Measurements from ENCODE around the gene ABCG1. TPM values are rescaled to one million over a fixed set of nuclear protein-coding genes. Genes with fewer than 3 reads are reported as not detected.

Gene ABCG1
- total RNA-seq, 3 donors from 2014 or later = 44.4 to 67.0 (median 56.8) TPM

DNA sequence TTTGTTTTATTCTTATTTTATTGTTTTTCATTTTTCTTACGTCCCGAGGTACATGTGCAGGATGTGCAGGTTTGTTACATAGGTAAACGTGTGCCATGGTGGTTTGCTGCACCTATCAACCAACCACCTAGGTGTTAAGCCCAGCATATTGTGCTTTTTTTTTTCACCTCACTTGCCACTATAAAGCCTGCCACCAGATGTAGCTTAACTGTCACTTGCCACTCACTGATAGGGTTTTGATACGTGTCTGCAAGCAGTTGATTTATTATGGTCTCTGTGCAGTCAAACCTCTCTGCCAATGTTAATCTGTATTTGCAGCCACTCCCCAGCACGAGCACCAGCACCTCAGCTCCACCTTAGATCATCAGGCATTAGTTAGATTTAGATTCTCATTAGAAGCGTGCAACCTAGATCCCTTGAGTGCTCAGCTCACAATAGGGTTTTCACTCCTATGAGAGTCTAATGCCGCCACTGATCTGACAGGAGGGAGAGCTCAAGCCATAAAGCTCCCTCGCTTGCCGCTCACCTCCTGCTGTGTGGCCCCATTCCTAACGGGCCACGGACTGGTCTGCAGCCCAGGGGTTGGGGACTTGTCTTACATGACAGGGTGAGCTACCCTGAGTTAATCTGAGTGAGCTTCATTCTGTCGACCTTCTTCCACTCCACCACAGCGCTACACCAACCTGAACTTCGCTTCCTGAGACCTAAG lies 17.9 kb upstream of the ABCG1 start:
- Histone ChIP-seq H3K4me1 (ENCODE audit: low read depth) (peaks cover 27% of the 10 kb centered on the region), H3K36me3 (ENCODE audit: low read depth) (no peaks in the 10 kb centered on the region), H3K9me3 (no peaks in the 10 kb centered on the region), H3K4me3 (no peak overlapping the region)
- ATAC-seq (peak; percentile 4), DNase-seq (peak in 1 of 3 donors; percentile 17)
- intact Hi-C loops (cut with DNase I, micrococcal nuclease) = no loop called here
- TF ChIP-seq, protein P1, sequence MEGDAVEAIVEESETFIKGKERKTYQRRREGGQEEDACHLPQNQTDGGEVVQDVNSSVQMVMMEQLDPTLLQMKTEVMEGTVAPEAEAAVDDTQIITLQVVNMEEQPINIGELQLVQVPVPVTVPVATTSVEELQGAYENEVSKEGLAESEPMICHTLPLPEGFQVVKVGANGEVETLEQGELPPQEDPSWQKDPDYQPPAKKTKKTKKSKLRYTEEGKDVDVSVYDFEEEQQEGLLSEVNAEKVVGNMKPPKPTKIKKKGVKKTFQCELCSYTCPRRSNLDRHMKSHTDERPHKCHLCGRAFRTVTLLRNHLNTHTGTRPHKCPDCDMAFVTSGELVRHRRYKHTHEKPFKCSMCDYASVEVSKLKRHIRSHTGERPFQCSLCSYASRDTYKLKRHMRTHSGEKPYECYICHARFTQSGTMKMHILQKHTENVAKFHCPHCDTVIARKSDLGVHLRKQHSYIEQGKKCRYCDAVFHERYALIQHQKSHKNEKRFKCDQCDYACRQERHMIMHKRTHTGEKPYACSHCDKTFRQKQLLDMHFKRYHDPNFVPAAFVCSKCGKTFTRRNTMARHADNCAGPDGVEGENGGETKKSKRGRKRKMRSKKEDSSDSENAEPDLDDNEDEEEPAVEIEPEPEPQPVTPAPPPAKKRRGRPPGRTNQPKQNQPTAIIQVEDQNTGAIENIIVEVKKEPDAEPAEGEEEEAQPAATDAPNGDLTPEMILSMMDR (IDR thresholded peaks at IDR 0.05) = no peak

DNA sequence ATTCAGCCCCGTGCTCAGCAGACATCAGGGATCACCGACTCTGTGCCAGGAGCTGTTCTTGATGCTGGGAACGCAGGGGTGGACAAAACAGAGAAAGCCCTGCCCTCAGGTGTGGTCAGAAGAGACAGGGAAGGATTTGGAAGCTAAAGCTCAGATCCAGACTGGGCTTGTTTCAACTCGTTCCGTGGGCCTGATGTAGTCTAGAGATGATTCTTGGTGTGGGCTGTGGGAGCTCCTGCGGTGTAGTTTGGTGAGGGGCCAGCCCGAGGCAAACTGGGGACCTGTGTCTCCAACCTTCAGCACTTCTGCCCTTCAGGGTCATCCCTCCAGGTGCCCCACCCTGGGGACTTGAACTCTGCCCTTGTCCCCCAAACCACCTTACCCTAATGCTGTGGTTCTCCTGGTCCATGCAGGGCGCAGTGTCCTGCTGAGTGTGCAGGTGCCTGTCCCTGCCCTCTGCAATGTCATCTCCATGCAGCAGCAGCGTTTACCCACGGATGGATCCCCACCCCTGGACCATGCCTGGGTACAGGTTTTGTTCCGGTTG lies 17.3 kb upstream of the ABCG1 start:
- no peaks in the 10 kb centered on the region for H3K36me3 ChIP-seq (ENCODE audit: low read depth)
- intact Hi-C loops (cut with DNase I, micrococcal nuclease) = no loop called here
- DNase-seq = no peak
- peaks cover 25% of the 10 kb centered on the region for H3K4me1 ChIP-seq (ENCODE audit: low read depth)
- TF ChIP-seq, protein P1 (IDR thresholded peaks at IDR 0.05) = no peak
- H3K9me3 ChIP-seq = no peaks in the 10 kb centered on the region
- ATAC-seq = no peak
- no peak overlapping the region for H3K4me3 ChIP-seq

DNA sequence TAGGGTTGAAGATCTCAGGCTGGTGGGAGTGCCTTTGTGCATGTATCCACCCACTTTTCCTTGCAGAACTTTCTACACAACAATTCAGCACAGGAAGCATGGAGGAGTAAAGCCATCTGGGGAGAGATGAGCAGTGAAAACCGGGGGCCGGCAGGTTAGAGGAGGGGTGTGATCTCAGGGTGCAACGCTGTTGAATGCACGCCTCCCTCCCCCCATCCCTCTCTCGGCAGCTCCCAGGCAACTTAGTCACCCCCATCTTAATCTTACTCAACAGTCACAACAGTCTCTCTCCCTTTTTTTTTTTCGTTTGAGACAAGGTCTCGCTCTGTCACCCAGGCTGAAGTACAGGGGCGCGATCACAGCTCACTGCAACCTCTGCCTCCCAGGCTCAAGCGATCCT lies 16.6 kb upstream of the ABCG1 start:
- Histone ChIP-seq H3K9me3 (no peaks in the 10 kb centered on the region), H3K36me3 (ENCODE audit: low read depth) (no peaks in the 10 kb centered on the region), H3K4me1 (ENCODE audit: low read depth) (peaks cover 25% of the 10 kb centered on the region), H3K4me3 (no peak overlapping the region)
- ATAC-seq (no peak), DNase-seq (no peak)
- intact Hi-C loops (cut with DNase I, micrococcal nuclease) = no loop called here
- TF ChIP-seq, protein P1 (IDR thresholded peaks at IDR 0.05) = no peak

DNA sequence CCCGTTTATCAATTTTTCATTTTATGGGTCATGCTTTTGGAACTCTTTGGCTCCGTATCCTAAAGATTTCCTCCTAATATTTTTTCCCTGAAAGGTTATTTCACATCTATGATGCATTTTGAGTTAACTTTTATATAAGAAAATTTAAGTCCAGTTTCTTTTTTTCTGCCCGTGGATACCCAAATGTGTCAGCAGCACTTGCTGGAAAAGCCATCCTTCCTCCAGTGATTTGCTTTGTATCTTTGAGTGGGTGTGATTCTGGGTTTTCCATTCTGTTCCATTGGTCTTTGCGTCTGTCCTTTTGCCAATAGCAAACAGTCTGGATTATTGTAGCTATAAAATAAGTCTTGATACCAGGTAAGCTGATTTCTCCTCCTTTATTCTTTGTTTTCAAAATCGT lies 15.6 kb upstream of the ABCG1 start:
- no peaks in the 10 kb centered on the region for H3K36me3 ChIP-seq (ENCODE audit: low read depth)
- H3K9me3 ChIP-seq = no peaks in the 10 kb centered on the region
- TF ChIP-seq, protein P1 (IDR thresholded peaks at IDR 0.05) = no peak
- no peak for DNase-seq
- no peak for ATAC-seq
- intact Hi-C loops (cut with DNase I, micrococcal nuclease) = no loop called here
- H3K4me1 ChIP-seq (ENCODE audit: low read depth) = peaks cover 25% of the 10 kb centered on the region
- H3K4me3 ChIP-seq = no peak overlapping the region

DNA sequence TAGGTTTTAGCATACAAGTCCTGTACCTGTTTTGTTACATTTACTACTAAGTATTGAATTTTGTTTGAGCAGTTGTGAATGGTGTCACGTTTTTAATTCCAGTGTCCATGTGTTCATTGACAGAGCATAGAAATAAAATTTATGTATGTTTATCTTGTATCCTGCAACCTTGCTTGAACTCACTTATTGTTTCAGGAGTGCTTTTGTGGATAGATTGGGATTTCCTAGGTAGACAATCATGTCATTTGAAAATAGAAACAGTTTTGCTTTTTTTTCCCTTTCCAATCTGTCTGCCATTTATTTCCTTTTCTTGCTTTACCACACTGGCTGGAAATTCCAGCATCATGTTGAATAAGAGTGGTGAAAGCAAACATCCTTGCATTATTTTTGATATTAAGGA lies 15.0 kb upstream of the ABCG1 start:
- DNase-seq (no peak), ATAC-seq (no peak)
- intact Hi-C loops (cut with DNase I, micrococcal nuclease) = no loop called here
- TF ChIP-seq, protein P1 (IDR thresholded peaks at IDR 0.05) = no peak
- Histone ChIP-seq H3K36me3 (ENCODE audit: low read depth) (no peaks in the 10 kb centered on the region), H3K4me1 (ENCODE audit: low read depth) (peaks cover 21% of the 10 kb centered on the region), H3K9me3 (no peaks in the 10 kb centered on the region), H3K4me3 (no peak overlapping the region)
